ENCODE measurements around the gene TRPC1. TPM values are rescaled to one million over a fixed set of nuclear protein-coding genes. Genes with fewer than 3 reads are reported as not detected.

TRPC1 gene
- total RNA-seq, 1 experiment from 2014 or later: 18.6 TPM

DNA sequence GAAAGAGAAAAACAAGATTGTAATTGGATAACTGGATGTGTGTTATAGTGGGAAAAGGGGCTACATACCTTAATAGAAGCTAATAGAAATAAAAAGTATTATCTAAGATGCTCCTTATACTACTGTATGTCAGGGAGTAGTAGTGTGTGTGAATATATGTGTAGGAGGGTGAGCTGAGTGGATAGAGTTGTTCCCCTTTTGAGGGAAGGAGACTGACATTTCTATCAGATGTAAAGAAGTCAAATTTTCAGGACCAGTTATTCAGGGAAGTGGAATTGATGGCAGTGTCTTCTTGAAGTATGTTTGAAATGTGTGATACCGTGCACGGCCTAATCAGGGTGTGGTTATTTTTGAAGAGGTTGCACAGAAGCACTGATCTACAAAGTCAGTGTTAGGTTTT lies 116.0 kb downstream of the TRPC1 start:
- no peak overlapping the region for H3K23ac ChIP-seq (ENCODE audit: insufficient read length, low read depth, low read length)
- no peak overlapping the region for H3K4ac ChIP-seq (ENCODE audit: low read depth, low read length)
- H3K79me2 ChIP-seq (ENCODE audit: insufficient read depth, low read length): no peaks in the 10 kb centered on the region
- no peak overlapping the region for H3T11ph ChIP-seq (ENCODE audit: low read length)
- H2BK5ac ChIP-seq (ENCODE audit: insufficient read length, low read length): no peak overlapping the region
- no peaks in the 10 kb centered on the region for H3K23me2 ChIP-seq (ENCODE audit: insufficient read length, low read depth, low read length, poor library complexity, severe bottlenecking)
- TF ChIP-seq, protein P1, sequence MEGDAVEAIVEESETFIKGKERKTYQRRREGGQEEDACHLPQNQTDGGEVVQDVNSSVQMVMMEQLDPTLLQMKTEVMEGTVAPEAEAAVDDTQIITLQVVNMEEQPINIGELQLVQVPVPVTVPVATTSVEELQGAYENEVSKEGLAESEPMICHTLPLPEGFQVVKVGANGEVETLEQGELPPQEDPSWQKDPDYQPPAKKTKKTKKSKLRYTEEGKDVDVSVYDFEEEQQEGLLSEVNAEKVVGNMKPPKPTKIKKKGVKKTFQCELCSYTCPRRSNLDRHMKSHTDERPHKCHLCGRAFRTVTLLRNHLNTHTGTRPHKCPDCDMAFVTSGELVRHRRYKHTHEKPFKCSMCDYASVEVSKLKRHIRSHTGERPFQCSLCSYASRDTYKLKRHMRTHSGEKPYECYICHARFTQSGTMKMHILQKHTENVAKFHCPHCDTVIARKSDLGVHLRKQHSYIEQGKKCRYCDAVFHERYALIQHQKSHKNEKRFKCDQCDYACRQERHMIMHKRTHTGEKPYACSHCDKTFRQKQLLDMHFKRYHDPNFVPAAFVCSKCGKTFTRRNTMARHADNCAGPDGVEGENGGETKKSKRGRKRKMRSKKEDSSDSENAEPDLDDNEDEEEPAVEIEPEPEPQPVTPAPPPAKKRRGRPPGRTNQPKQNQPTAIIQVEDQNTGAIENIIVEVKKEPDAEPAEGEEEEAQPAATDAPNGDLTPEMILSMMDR (conservative IDR thresholded peaks at IDR 0.05): no peak
- no peak for DNase-seq
- peaks cover 7 to 8% of the 10 kb centered on the region in 2 experiments; a peak in 3 of 4 replicates for H3K4me1 Mint-ChIP-seq
- H3K9ac ChIP-seq (ENCODE audit: extremely low read depth, insufficient read length, low read length): no peak overlapping the region
- WGBS (ENCODE audit: extremely low coverage, insufficient read length, low lambda C conversion rate): no CpG with 5 or more reads among the region's 2 CpGs
- no peaks in the 10 kb centered on the region for H3K27me3 Mint-ChIP-seq (ENCODE audit: low read depth)
- H3K9me3 Mint-ChIP-seq: no peaks in the 10 kb centered on the region; a peak in 1 of 5 replicates
- H3K18ac ChIP-seq (ENCODE audit: insufficient read length, low read depth, low read length): no peak overlapping the region
- H3K36me3 Mint-ChIP-seq (ENCODE audit: insufficient read depth in 1 of 3, low read depth in 3 of 3): peaks cover 3 to 14% (median 4%) of the 10 kb centered on the region in 3 experiments; a peak in 5 of 7 replicates
- H3K56ac ChIP-seq (ENCODE audit: insufficient read length, low read depth, low read length): no peak overlapping the region
- no peaks in the 10 kb centered on the region for H3K27me3 ChIP-seq (ENCODE audit: insufficient read depth, low read length)
- H2BK120ac ChIP-seq (ENCODE audit: low read depth, low read length, poor library complexity, severe bottlenecking): no peak overlapping the region
- H3K4me1 ChIP-seq (ENCODE audit: insufficient read depth, low read length): no peaks in the 10 kb centered on the region
- H4K20me1 ChIP-seq (ENCODE audit: control insufficient read depth, insufficient read depth, insufficient read length): no peaks in the 10 kb centered on the region
- H2AK5ac ChIP-seq (ENCODE audit: insufficient read length, low read length): no peak overlapping the region
- H2BK20ac ChIP-seq (ENCODE audit: low read depth, low read length, poor library complexity, severe bottlenecking): no peak overlapping the region
- no peak overlapping the region for H4K8ac ChIP-seq (replicated peaks; ENCODE audit: insufficient read length, low read depth, low read length)
- H3K79me1 ChIP-seq (ENCODE audit: insufficient read depth, low read depth, low read length, poor library complexity, severe bottlenecking): no peaks in the 10 kb centered on the region
- no peak overlapping the region for H3K27ac Mint-ChIP-seq
- no peak overlapping the region for H3K4me3 Mint-ChIP-seq
- no peak overlapping the region for H3K4me2 ChIP-seq (ENCODE audit: insufficient read depth, insufficient read length, low read length)
- H4K91ac ChIP-seq (ENCODE audit: insufficient read length, low read depth, low read length): no peak overlapping the region
- no peak overlapping the region for H2AFZ ChIP-seq (ENCODE audit: low read length)
- no peak overlapping the region for H3K27ac ChIP-seq (ENCODE audit: insufficient read length, low read depth, low read length)
- no peaks in the 10 kb centered on the region for H3K9me3 ChIP-seq (ENCODE audit: control insufficient read depth, low read depth, low read length)
- no peak overlapping the region for H3K14ac ChIP-seq (ENCODE audit: insufficient read depth, low read length)
- no peak overlapping the region for H2BK12ac ChIP-seq (ENCODE audit: insufficient read length, low read depth, low read length)
- H2BK15ac ChIP-seq (ENCODE audit: low read depth, low read length): no peak overlapping the region
- H4K5ac ChIP-seq (ENCODE audit: insufficient read length, low read depth, low read length): no peak overlapping the region
